ENCODE measurements around the gene EEA1.

DNA sequence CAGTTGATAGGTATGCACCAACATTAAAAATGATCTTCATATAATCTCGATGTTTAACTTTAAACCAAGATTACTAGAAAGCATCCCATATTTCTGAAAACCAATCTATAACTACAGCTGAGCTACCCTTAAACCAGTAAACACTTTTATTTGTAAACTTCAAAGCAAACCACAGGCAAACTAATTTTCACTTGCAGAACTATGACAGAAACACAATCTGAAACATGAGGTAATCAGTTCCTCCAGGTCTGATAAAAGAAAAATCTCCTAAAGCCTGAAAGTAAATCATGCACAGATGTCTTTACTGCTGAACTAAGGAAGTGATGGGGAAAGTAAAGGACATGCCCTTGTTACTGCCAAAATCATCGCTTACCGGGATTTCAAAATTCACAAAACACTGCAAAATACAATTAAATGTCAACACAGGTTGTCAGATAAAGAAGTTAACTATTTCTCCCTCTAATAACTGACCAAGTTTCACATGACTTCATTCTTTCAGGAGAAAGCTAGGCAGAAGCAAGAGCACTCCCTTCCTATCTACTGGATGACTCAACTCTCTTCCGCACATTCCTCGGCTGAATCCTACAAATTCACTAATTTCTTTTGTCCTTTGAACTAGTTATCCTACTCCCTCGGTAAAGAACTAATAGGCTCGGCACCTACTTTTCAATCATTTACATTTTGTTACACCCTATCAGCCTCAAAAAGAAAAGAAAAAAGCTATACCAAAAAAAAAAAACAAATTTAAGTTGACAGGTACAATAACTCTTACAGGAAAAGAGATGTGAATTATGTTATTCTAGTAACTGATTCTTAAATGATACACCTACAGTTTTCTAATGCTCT, 1.4 kb downstream of the EEA1 start:
- TF ChIP-seq POLR2AphosphoS5 (IDR thresholded peaks at IDR 0.05; ENCODE audit: borderline replicate concordance, low read depth, low read length) = no peak
- no peak for TF ChIP-seq FOXP2 (optimal IDR thresholded peaks at IDR 0.05; ENCODE audit: control extremely low read depth, extremely low read length, insufficient read depth)

Measured in SK-N-MC (cell line).